Measurements from ENCODE around the gene PRKN. TPM values are rescaled to one million over a fixed set of nuclear protein-coding genes. Genes with fewer than 3 reads are reported as not detected.
A peak's percentile ranks its signal among the peaks of the same experiment; 100 is the strongest.

Gene PRKN
- total and polyA plus RNA-seq, 2 experiments from 2014 or later, result 11.7 to 28.1 TPM

GRCh38 chr6:162615016-162615705, 112.4 kb downstream of the PRKN start:
- Histone ChIP-seq H3K27ac (no peak overlapping the region), H3K4me3 (no peak overlapping the region), H3K36me3 (no peaks in the 10 kb centered on the region), H3K9me3 (ENCODE audit: low read depth) (no peaks in the 10 kb centered on the region), H3K27me3 (no peaks in the 10 kb centered on the region), H3K4me1 (ENCODE audit: low read depth) (no peaks in the 10 kb centered on the region)
- peak in 1 of 2 donors; percentile 14 for DNase-seq (ENCODE audit: low read depth in 1 of 2, low spot score in 1 of 2)
- no peak for TF ChIP-seq CTCF (IDR thresholded peaks at IDR 0.05; ENCODE audit: low read depth, low read length)

GRCh38 chr6:162613310-162613709, 114.3 kb downstream of the PRKN start:
- DNase-seq (ENCODE audit: low read depth in 1 of 2, low spot score in 1 of 2), result no peak
- no peaks in the 10 kb centered on the region for H3K9me3 ChIP-seq (ENCODE audit: low read depth)
- no peak for TF ChIP-seq CTCF (IDR thresholded peaks at IDR 0.05; ENCODE audit: low read depth, low read length)

GRCh38 chr6:162612613-162613012, 115.0 kb downstream of the PRKN start:
- Histone ChIP-seq H3K4me1 (ENCODE audit: low read depth) (no peaks in the 10 kb centered on the region), H3K4me3 (no peak overlapping the region), H3K9me3 (ENCODE audit: low read depth) (no peaks in the 10 kb centered on the region), H3K36me3 (no peaks in the 10 kb centered on the region), H3K27me3 (no peaks in the 10 kb centered on the region), H3K27ac (no peak overlapping the region)
- TF ChIP-seq CTCF (IDR thresholded peaks at IDR 0.05; ENCODE audit: low read depth, low read length), result no peak
- peak in 1 of 2 donors; percentile 22 for DNase-seq (ENCODE audit: low read depth in 1 of 2, low spot score in 1 of 2)

More at GRCh38 chr6:162613310-162613709, 114.3 kb downstream of the PRKN start:
- H3K4me1 ChIP-seq (ENCODE audit: low read depth), result no peaks in the 10 kb centered on the region
- H3K27me3 ChIP-seq, result no peaks in the 10 kb centered on the region
- no peaks in the 10 kb centered on the region for H3K36me3 ChIP-seq
- H3K27ac ChIP-seq, result no peak overlapping the region
- H3K4me3 ChIP-seq, result no peak overlapping the region

GRCh38 chr6:162610351-162610750, 117.2 kb downstream of the PRKN start:
- H3K4me3 ChIP-seq, result no peak overlapping the region
- no peaks in the 10 kb centered on the region for H3K36me3 ChIP-seq
- H3K27me3 ChIP-seq, result no peaks in the 10 kb centered on the region
- no peaks in the 10 kb centered on the region for H3K4me1 ChIP-seq (ENCODE audit: low read depth)
- DNase-seq (ENCODE audit: low read depth in 1 of 2, low spot score in 1 of 2), result no peak
- no peak overlapping the region for H3K27ac ChIP-seq
- no peak for TF ChIP-seq CTCF (IDR thresholded peaks at IDR 0.05; ENCODE audit: low read depth, low read length)
- no peaks in the 10 kb centered on the region for H3K9me3 ChIP-seq (ENCODE audit: low read depth)

- Histone ChIP-seq H3K36me3 (no peaks in the 10 kb centered on the region), H3K4me3 (no peak overlapping the region), H3K27ac (no peak overlapping the region), H3K27me3 (no peaks in the 10 kb centered on the region), H3K9me3 (ENCODE audit: low read depth) (no peaks in the 10 kb centered on the region), H3K4me1 (ENCODE audit: low read depth) (peaks cover 6% of the 10 kb centered on the region)
- no peak for DNase-seq (ENCODE audit: low read depth in 1 of 2, low spot score in 1 of 2)
- no peak for TF ChIP-seq CTCF (IDR thresholded peaks at IDR 0.05; ENCODE audit: low read depth, low read length)
Observed at GRCh38 chr6:162605881-162606280, 121.7 kb downstream of the PRKN start.
